Measurements from ENCODE around the gene GPC5.

DNA sequence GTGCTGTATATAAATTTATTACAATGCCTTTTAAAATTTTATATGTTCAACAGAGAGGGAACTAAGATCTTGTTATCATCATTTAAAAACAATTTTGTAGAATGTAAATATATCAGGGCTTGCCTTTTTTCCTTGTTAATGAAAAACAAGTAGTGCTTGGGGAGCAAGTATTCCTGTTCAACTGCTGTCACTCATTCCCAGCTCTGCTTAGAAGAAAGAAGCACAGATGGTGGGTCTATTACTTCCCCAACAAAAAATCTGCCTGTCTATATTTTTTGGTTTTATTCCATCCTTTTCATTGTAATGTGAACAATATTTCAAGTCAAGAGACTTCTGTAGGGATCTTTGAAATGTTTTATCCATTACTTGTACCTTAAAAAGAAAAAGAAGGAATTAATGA is 503.9 kb downstream of the GPC5 start:
- TF ChIP-seq, protein P1, sequence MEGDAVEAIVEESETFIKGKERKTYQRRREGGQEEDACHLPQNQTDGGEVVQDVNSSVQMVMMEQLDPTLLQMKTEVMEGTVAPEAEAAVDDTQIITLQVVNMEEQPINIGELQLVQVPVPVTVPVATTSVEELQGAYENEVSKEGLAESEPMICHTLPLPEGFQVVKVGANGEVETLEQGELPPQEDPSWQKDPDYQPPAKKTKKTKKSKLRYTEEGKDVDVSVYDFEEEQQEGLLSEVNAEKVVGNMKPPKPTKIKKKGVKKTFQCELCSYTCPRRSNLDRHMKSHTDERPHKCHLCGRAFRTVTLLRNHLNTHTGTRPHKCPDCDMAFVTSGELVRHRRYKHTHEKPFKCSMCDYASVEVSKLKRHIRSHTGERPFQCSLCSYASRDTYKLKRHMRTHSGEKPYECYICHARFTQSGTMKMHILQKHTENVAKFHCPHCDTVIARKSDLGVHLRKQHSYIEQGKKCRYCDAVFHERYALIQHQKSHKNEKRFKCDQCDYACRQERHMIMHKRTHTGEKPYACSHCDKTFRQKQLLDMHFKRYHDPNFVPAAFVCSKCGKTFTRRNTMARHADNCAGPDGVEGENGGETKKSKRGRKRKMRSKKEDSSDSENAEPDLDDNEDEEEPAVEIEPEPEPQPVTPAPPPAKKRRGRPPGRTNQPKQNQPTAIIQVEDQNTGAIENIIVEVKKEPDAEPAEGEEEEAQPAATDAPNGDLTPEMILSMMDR (CRISPR knock-in tag; IDR thresholded peaks at IDR 0.05) = no peak
- TF ChIP-seq ZNF766 (CRISPR knock-in tag; IDR thresholded peaks at IDR 0.05; ENCODE audit: borderline replicate concordance) = no peak
- TF ChIP-seq ZBTB42 (CRISPR knock-in tag; IDR thresholded peaks at IDR 0.05) = no peak
- no peak for TF ChIP-seq MYC (CRISPR knock-in tag; IDR thresholded peaks at IDR 0.05; ENCODE audit: borderline replicate concordance)
- no peak for TF ChIP-seq ELF1 (CRISPR knock-in tag; IDR thresholded peaks at IDR 0.05)
- TF ChIP-seq NCOA1 (CRISPR knock-in tag; IDR thresholded peaks at IDR 0.05) = no peak
- TF ChIP-seq TEAD2 (CRISPR knock-in tag; IDR thresholded peaks at IDR 0.05) = no peak
- TF ChIP-seq FOXK2 (IDR thresholded peaks at IDR 0.05) = no peak
- no peak for TF ChIP-seq HNRNPH1 (optimal IDR thresholded peaks at IDR 0.05; ENCODE audit: low read depth, low read length)
- TF ChIP-seq MED8 (CRISPR knock-in tag; IDR thresholded peaks at IDR 0.05; ENCODE audit: insufficient replicate concordance) = no peak
- no peak for TF ChIP-seq CEBPB (IDR thresholded peaks at IDR 0.05; ENCODE audit: borderline replicate concordance, low read depth, low read length)
- TF ChIP-seq POLR2AphosphoS2 (IDR thresholded peaks at IDR 0.05; ENCODE audit: low read depth, low read length) = no peak

Measured in HepG2 (cell line).